NCI-H226 (cell line): ENCODE results near the gene ZNF768.
"Not testable (repeated sequence)": the region's sequence is repeated elsewhere in the genome, so short reads cannot be mapped to it uniquely, and the experiment has no call there.

ENCODE experiments used
- DNase-seq: peaks from one replicate; pipeline ENCODE4 v3.0.0-alpha.2; 2015

ZNF768 gene

DNA sequence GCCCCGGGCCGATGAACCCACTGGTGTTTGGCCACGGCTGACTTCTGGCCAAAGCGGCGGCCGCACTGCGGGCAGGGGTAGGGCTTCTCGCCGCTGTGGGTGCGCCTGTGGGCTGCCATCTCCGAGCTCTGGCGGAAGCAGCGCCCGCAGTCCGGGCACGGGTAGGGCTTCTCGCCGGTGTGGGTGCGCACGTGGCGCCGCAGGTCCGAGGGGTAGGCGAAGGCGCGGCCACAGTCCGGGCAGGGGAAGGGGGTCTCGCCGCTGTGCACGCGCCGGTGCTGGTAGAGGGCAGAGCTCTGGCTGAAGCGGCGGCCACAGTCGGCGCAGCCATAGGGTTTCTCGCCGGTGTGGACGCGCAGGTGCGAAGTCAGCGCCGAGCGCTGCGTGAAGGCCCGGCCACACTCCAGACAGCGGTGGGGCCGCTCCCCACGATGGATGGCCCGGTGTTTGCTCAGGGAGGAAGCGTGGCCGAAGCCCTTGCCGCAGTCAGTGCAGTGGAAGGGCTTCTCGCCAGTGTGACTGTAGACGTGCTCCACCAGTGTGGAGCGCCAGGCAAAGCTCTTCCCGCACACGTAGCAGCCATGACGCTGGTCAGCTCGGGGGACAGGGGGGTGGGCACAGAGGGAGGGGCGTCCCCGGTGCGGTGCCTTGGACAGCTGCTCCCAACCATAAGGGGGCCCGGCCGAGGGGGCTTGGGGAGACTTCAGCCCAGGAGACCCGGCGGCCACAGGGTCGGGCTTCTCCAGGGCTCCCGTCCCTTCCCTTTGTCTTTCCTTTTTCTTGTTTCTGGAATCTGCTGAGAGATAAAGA, 29.2 kb upstream of the ZNF768 start:
- DNase-seq = no peak

DNA sequence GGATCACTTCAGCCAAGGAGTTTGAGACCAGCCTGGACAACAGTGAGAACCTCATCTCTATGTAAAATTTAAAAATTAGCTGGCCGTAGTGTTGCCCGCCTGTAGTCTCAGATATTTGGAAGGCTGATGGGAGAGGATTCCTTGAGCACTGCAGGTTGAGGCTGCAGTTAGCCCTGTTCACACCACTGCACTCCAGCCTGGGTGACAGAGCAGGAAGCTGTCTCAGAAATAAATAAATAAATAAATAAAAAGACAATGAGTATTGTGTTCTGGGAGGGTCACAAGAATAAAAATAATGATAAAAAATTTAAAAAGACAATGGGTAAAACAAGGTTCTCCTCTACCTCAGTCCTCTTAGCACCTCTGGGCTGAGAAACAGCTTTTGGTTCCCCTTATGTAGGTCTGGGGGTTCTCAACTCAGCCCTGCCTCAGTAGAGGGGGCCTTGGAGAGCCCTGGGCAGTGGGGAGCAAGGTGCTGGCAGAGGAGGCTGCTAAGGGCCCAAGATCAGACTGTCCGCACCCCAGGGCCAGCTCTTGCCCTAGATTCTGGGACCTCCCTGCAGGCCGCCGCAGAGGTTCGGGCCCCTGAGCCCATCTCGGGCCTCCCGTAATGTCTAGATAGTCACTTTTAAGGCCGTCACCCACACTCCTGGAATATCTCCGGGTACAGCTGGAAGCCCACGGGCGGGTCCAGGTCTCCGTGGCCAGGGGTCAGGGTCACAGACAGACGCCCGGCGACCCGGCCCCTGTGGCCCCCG, 28.4 kb upstream of the ZNF768 start:
- DNase-seq = no peak

DNA sequence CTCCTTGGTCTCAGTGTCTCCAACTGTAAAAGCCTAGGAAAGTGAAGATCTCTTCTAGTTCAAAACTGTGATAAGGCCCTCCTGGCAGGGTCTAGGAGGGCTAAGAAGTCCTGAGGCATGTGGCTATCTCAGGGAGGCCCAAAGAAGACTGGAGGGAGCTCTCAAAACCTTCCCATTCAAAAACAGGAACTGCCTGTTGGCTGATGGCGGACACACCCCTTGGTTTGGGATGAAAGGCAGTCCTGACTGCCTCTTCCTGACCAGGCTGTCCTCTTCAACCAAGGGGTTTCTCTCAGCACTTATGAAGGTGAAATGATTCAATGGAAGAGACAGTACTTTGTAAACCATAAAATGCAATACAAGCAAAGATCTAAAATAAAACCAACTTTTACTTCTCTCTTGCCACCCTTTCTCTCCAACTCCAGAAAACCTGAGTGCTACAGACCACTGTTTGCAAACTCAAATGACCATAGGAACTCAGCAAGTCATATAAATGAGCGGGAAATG, 27.1 kb upstream of the ZNF768 start:
- DNase-seq = no peak

DNA sequence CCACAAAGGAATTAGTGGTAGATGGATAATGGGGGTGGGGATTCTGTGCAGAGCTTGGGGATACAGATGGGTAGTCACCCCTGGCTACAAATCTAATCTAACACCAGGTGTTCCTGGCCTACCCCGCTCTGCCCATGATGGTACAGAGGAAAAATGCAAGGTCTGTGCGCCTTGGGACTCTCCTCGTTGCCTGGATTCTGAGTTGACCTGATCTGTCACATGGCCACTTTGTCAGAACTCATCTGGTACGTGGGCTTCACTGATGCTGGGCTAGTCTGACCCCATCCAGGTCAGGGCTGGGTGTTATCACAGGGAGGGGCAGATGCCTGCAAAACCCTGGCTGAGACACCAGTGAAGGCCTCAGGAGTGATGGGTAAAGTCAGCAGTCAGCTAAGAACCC, 26.6 kb upstream of the ZNF768 start:
- DNase-seq = no peak

DNA sequence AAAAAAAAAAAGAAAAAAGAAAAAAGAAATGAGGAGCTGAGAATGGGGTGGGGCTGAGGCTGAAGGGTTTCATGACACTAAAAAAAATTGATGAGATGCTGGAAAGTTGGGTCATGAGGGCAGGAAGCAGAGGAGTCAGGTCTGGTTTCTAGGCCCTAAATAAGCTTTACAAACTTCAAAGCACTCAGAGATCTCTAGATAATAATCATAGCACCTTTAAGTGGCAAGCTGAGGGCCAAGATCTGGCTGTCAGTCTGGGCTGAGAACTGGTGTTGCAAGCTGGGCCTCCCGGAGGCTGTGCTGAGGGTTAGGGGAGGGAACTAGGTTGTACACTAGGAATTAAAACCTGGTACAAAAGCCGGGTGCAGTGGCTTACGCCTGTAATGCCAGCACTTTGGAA, 25.4 kb upstream of the ZNF768 start:
- DNase-seq = no peak

DNA sequence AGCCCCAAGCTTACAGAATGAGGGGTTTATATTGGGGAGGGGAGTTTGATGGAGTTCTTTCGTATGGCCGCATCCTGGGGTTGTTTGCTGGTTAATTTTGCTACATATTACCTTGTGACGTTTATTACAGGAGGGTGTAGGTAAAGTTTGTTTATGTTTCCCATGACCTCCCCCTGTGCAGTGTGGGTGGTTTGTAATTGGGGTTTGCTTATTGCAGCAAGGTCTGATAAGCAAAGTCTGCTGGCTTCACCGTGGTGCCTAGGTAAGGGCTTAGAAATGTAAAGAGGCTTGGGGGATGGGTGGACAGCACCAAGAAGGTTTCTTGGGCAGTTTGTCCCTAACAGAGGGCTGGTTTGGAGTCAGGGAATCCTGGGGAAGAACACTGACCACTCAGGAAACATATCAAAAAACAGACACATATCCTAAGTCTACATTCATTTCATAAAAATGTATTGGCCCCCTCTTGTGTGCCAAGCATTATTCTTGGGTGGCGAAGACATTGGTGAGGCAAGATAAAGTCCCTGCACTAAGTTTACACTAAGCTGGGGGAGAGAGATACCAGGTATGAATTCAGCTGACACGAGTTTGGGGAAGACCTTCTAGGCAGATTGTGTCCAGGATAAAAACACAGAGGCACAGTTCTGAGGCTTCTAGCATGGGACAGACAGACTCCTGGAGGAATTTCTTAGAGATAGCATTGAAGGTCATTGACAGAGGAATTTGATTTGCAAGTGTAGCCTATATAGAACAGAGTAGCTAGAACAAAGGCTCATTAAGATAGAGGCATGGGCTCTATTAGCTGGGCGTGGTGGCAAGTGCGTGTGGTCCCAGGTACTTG, 22.3 kb upstream of the ZNF768 start:
- peak; percentile 12 for DNase-seq

DNA sequence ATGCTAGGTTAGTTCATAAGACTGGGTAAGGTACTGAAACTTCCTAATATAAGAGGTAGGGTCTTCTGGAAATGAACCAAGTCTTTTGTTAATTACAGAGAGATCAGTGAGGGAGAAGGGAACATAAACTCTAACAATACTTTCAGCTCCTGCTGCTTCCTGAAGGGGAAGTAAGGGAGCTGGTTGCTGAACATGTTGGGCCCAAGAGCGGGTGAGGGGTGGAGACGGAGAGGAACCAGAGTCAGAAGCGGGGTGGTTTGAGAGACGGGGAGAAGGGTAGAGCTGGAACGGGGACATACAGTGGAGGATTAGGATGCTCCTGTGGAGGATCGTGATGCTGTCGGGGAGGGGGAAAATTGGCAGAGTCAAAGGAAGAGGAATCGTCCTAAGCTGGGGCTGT, 19.7 kb upstream of the ZNF768 start:
- DNase-seq = no peak

DNA sequence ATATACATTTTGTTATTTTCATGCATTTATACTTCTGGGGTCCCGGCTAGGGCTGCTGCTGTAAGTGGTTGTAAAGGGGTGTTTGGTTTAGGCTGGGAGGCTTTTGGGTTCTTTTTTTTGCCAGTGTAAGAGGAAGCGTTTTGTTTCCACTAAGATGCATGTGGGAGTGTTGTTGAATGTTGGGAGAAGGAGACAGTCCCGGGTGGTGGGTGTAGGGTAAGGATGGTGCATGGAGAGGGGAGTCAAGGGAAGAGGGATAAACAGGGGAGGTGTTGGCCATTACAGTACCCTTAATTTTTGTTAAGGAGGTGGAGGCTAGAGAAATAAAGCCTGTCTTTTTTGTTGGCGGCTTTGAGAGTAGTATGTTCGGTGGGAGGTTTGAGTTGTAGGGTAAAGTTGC, 16.7 kb upstream of the ZNF768 start:
- no peak for DNase-seq

DNA sequence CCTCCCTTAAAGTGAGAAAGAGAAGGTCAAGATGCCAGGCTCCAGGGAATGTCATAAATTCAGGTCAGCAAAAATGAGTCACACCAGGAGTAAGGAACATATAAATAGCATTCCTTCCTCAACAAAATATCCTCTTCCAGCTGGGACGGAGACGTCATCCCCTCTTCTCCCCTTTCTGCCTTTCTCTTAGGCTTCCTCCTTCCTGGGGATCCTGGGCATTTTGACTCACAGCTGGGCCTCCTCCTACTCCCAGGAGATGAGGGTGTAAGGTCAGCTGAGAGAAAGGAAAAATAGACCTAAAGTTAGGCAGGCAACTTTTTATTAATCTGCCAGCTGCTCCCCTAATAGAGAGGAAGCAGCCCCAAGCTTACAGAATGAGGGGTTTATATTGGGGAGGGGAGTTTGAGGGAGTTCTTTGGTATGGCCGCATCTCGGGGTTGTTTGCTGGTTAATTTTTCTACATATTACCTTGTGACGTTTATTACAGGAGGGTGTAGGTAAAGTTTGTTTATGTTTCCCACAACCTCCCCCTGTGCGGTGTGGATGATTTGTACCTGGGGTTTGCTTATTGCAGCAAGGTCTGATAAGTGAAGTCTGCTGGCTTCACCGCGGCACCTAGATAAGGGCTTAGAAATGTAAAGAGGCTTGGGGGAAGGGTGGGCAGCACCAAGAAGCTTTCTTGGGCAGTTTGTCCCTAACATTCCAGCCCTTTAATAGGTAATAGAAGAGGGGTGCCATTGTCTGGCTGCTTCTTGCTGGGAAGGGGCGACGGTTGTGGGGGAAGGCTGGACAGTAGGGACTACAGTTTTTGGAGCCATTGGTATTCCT, 15.3 kb upstream of the ZNF768 start:
- DNase-seq = no peak

DNA sequence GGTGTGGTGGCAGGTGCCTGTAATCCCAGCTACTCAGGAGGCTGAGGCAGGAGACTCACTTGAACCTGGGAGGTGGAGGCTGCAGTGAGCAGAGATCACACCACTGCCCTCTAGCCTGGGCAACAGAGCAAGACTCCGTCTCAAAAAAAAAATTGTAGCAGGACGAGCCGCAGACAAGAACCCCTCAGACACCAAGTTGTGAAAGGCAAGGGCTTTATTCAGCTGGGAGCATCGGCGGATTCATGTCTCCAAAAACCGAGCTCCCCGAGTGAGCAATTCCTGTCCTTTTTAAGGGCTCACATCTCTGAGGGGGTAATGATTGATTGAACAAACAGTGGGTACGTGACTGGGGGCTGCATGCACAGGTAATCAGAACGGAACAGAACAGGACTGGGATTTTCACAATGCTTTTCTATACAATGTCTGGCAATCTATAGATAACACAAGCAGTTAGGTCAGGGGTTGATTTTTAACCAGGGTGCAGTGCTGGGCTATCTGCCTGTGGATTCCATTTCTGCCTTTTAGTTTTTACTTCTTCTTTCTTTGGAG, 14.6 kb upstream of the ZNF768 start:
- not testable (repeated sequence) for DNase-seq

DNA sequence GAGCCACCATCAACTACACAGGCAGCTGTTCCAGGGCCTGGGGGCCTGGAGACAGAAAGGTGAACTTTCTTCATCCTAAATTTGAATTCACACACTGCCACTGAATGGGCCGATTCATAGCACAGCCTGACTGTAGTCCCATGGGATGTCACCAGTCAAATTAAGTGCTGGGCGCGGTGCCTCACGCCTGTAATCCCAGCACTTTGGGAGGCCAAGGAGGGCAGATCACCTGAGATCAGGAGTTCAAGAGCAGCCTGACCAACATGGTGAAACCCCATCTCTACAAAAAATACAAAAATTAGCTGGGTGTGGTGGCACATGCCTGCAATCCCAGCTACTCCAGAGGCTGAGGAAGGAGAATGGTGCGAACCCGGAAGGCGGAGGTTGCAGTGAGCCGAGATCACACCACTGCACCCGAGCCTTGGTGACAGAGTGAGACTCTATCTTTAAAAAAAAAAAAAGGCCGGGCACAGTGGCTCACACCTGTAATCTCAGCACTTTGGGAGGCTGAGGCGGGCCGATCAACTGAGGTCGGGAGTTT, 13.7 kb upstream of the ZNF768 start:
- not testable (repeated sequence) for DNase-seq

DNA sequence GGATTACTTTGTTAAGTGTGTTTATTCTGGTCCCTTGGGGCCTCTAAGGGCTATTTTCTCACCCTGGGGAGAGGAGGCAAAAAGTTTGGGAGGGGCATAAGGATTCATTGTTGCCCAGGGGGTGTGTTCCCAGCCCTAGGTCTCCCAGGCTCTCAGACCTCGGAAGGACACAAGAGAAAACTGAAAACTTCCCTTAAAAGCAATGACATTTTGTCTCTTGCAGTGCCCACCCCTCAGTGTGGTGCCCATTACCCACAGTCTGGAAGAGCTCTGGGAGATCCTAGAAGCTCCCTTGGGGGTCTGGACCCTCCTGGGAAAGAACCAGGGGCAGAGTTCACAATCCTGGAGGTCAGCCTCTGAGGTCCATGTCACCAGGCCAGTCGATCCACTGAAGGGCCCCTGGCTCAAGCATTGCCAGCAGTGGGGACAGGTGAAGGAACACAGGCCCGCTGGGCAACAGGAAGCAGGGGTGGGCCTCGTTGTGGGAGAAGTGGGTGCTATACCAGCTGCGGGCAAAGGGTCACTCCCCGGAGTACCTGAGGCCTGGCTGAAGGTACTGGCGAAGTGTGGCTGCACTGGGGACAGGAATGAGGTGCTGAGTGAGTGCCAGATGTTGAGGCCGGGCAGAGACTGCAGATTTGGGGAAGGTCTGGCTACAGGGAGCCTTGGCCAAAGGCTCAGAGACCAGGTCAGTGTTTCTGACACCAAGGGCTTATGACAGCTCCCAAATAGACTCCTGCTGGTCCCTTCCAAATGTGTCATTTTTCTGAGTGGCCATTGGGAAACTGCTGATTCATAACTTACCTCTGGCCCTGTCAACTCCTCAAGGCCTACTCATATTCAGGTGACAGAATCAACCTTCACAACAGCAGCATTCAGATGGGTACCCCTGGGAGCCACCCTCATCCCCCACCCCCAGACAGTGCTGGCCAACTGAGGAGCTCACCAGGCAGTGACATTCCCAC, 12.9 kb upstream of the ZNF768 start:
- DNase-seq = no peak

DNA sequence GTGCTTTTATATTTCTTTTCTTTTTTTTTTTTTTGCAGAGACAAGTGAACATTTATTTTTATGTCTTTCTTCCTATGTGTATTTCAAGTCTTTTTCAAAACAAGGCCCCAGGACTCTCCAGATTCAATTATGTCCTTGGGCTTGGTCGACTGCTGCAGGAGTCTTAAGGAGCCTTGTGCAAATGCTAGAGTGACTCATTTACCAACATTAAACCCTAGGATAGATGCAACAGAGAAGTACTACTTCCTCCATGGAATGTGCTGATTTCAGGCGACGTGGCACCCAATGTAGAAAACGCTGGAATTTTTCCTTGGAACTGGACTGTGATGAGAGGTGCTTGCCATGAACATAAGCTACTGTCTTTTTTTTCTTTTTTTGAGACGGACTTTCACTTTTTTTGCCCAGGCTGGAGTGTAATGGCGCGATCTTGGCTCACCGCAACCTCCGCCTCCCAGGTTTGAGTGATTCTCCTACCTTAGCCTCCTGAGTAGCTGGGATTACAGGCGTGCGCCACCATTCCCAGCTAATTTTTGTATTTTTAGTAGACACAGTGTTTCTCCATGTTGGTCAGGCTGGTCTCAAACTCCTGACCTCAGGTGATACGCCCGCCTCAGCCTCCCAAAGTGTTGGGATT, 10.1 kb upstream of the ZNF768 start:
- not testable (repeated sequence) for DNase-seq

DNA sequence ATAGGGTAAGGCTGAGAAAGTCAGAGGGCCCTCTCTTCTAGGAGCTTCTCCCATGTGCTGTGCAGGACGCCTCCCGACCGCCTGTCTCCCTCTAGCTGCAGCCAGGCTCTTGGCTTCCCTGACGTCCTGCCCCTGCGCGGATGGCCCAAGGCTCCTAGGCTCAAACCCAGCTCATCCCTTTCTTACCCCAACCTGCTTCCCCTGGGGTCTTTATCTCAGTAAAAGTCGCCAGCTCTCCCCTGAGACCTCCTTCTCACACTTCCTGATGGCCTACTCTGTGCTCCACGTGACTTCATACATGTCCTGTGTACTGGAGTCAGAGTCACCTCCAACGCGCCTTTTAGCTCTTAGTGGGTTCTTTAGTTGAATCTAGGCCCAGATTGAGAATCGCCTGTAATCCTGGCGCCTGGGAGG, 9.4 kb upstream of the ZNF768 start:
- DNase-seq = peak; percentile 24

DNA sequence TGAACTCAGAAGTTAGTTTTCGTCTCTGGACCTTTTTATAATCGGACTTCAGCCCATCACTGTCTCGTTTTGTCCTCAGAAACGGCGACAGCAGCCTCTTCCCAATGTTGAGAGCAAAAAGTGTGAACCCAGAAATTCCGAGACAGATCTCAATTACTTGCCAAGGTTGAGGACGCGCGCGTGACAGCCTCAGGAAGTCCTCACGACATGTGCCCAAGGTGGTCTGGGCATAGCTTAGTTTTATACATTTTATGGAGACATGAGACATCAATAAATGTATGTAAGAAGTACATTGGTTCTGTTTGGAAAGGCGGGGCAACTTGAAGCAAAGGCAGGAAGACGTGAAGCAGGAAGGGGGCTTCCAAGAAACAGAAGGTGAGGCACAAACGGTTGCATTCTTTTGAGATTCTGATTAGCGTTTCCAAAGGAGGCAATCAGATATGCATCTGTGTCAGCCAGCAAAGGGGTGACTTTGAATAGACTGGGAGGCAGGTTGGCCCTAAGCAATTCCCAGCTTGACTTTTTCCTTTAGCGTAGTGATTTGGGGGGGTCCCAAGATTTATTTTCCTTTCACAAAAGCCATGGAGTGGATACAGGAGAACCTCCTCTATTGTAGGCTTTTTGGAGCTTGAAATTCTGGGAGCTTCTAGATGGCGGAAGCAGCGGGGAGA, 8.9 kb upstream of the ZNF768 start:
- DNase-seq = no peak

DNA sequence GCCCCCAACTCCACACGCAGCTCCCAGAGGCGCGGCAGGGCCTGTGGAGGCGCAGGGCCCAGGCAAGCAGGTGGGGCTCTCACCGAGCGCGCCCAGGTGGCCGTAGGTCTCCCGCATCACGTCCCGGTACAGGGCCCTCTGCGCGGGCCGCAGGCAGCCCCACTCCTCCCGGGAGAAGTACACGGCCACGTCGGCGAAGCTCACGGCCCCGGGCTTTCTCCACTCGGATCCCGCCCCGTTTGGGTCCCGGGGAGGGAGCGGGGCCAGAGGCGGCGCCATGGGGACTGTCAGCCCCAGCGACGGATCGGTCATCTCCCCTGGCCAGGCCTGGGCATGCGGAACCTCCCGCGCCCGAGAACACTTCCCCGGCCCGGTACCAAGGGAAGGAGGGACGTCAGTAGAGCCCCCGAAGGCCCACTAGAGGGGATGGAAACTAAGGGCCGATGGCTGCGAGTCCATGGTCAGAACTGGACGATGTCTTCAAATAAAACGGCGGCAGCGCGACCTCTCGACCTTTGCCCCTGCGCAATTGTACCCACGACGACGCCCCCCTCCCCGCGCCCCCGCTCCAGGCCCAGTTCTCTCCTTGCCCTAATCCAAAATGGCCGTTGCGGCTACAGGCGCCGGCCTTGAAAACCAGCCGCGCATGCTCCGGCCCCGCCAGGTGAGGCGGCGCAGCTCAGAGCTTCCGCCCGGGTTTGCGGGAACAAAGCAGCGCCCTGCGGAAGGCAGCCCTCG, 8.2 kb upstream of the ZNF768 start, which contains the start of gene ZNF747:
Gene ZNF747, minus strand, starts transcription at position 491 of the 738 bp plus-strand sequence. Its CDS starts 179 bp downstream, at position 312.
- peak; percentile 84 for DNase-seq

DNA sequence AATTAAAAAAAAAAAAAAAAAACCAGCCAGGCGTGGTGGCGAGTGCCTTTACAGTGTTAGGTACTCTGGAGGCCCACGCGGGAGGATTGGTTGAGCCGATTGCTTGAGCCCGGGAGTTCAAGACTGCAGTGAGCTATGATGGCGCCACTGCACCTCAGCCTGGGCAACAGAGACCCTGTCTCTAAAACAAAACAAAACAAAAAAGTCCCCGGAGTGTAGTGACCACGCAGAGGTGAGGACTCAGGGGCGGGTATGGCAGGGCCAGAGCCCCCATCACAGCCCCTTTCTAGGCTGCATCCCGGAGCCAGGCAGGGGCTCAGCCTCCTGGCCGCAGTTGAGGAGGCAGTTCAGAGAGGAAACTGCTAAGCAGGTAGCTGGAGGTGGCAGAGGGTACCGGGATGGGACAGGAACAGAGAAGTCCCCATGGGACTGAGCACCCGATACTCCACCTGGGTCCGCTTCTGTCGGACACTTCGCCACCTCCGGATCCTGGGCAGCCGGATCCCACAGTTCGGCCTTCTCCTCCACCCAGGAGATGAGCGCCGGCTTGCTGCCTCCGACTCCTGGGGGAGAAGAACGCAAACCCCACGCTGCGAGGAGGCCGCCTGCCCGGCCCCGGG, 7.5 kb upstream of the ZNF768 start:
- DNase-seq = no peak

DNA sequence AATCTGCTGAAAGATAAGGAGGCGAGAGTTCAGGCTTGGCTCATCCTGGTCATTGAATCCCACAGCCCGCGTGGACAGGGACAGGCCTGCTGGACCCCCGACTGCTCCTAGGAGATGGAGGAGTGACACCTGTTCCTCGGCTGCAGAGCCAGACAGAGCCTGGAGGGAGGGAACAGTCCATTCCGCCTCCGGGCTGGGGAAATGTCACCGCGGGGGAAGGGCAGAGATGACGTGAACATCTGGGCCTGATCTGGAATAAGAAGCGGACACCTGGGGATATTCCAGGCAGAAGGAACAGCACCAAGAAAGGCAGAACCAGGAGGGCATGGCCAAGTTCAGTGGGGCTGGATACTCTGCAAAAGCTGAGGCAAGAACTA, 6.8 kb upstream of the ZNF768 start:
- DNase-seq = no peak
